GOT3 (cell line): Measurements from ENCODE around the gene GPR173.

Experiments
- DNase-seq: peaks from one replicate; lab custom pipeline; 2025; ENCODE audit warnings: mixed read lengths; lab: John Stamatoyannopoulos, UW

The GPR173 gene

DNA sequence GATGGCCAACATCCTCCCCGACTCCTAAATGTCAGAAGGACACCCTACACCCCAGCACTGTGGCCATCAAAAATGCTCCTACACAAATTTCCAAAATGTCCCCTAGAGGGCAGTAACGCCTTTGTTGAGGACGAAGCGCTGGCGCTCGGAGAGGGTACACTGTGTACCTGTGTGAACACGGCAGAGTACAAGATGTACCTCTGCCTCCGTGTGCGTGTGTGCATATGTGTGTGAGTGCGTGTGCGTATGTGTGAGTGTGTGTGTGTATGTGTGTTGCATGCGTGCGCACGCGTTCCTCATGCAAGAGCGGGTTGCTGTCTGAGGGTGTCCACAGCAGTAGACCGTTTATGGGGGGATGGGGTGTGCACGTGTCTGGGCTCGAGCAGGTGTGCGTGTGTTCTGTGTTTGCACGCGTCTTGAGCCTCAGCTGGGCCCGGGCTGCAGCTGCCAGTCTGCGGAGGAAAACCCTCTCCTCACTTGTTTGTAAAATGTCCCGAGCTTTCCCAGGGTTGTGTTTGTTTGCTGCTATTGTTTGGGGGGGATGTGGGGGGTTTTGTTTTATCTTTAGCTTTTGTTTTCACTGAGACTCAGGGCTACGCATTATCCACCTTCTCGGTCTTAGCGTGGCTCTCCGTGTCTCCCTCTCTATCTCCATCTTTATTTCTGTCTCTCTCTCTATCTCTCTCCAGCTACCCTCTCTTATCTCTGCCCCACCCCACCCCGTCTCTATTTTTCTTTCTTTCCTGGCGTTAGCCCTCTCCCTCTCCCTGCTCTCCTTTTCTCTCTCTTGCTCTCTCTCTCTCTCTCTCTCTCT is 23.2 kb downstream of the GPR173 start:
- peak; percentile 5 for DNase-seq

- no peak for DNase-seq
Observed at GRCh38 chrX:53072418-53073114, 24.0 kb downstream of the GPR173 start.

GRCh38 chrX:53073115-53073586 is 24.6 kb downstream of the GPR173 start:
- no peak for DNase-seq

- no peak for DNase-seq
Observed at GRCh38 chrX:53075011-53075410, 26.4 kb downstream of the GPR173 start.

GRCh38 chrX:53076671-53077070 is 28.1 kb downstream of the GPR173 start:
- no peak for DNase-seq

DNA sequence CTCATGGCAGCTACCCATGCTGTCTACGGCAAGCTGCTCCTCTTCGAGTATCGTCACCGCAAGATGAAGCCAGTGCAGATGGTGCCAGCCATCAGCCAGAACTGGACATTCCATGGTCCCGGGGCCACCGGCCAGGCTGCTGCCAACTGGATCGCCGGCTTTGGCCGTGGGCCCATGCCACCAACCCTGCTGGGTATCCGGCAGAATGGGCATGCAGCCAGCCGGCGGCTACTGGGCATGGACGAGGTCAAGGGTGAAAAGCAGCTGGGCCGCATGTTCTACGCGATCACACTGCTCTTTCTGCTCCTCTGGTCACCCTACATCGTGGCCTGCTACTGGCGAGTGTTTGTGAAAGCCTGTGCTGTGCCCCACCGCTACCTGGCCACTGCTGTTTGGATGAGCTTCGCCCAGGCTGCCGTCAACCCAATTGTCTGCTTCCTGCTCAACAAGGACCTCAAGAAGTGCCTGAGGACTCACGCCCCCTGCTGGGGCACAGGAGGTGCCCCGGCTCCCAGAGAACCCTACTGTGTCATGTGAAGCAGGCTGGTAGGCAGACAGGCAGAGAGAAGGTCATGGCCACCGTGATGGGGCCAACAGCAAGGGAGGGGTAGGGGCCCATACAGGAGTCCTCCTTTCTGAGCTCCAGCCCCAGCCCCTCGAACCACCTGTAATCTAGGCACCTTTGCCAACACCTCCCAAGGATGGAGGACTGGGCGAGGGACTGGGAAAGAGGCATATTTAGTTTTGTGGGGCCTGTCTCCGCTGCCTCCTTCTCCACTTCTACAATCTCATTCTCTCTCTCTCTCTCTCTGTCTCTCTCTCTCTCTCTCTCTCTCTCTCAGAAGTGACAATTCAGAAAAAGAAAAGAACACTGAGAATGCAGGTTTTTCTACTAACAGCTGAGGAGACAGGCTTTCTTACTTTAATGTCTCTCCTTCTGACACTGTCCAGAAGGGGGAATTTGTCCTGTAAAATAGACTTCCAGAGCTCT is 28.9 kb downstream of the GPR173 start:
- DNase-seq: no peak

DNA sequence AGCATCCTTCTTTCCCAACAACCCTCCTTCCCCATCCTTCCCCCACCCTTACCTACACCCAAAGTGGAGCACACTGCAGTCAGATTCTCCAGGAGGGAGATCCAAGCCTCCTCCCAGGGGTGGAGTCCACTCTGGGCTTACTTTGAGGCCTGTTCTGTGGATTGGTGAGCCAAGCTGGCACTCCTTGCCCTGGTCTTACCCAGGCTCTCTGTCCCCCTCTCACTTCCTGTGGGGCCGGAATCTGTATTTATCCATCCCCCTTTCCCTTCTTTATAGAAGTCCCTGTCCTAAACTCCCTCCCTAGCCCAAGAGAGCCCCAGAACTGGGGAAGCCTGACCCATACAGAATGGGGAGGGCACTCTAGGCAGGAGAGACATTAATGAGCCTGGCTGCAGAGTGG is 30.4 kb downstream of the GPR173 start:
- DNase-seq: no peak

DNA sequence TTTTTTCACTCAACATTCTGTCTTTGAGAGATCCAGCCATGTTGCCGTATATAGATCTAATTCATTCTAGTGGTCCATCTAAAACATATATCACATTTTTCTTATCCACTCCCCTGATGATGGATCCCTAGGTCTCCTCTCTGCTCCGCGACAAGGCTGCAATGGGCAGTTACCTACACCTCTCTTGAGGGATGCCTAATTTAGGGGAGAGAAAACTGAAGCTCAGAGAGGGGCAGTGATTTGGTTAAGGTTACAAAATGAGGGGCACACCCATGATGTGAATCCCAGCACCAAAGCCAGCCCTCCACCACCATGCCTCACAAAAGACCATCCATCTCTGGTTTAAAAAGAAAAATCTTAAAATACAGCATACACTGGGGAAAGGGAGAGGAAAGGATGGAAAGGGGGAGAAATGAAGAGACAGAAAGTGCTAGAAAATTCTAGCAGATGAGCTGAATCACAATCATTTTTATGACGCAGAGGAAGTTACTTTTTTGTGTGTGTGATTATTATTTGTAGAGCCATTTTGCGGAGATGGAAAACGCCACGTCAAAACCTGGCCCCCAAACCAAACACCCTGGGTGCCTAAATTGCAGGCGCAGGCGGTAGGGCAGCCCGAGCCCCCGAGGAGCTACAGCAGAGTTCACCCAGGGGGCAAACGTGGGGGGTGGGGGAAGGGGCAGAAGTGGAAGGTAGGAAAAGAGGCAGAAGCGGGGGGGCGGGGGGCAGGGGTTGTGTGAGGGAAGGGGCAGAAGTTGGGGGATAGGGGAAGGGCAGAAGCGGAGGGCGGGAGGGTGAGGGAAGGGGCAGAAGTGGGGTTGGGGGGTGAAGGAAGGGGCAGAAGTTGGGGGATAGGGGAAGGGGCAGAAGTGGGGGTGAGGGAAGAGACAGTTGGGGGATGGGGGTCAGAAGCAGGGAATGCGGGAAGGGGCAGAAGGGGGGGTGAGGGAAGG is 32.3 kb downstream of the GPR173 start:
- no peak for DNase-seq

DNA sequence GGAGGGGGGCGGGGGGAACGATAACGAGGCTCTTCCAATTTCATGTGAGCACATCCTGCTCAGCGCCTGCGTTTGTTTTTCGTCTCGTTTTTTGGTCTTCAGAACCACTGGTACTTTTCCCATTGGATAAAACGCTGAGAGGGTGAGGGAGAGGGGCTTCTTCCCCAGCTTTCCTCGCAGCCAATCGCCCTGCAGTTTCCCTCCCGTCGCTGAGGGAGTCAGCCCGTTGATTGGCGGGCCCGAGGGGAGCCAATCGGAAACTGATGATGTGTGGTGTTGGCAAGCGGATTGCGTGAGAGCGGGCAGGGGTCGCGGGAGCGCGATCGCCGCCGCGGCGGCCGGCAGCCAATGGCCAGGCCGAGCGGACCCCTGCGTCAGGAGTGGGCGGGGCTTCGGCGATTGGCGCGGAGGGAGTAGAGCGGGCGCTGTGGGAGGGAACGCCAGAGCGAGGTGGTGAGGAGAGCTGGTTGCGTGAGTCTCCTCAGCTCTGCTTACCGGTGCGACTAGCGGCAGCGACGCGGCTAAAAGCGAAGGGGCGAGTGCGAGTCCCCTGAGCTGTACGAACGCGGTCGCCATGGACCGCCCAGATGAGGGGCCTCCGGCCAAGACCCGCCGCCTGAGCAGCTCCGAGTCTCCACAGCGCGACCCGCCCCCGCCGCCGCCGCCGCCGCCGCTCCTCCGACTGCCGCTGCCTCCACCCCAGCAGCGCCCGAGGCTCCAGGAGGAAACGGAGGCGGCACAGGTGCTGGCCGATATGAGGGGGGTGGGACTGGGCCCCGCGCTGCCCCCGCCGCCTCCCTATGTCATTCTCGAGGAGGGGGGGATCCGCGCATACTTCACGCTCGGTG is 33.6 kb downstream of the GPR173 start, which contains the start of gene TSPYL2:
TSPYL2 (plus strand) TSS at position 443 of the 848 bp plus-strand sequence; CDS start at position 575, 132 bp downstream.
- peak; percentile 75 for DNase-seq

DNA sequence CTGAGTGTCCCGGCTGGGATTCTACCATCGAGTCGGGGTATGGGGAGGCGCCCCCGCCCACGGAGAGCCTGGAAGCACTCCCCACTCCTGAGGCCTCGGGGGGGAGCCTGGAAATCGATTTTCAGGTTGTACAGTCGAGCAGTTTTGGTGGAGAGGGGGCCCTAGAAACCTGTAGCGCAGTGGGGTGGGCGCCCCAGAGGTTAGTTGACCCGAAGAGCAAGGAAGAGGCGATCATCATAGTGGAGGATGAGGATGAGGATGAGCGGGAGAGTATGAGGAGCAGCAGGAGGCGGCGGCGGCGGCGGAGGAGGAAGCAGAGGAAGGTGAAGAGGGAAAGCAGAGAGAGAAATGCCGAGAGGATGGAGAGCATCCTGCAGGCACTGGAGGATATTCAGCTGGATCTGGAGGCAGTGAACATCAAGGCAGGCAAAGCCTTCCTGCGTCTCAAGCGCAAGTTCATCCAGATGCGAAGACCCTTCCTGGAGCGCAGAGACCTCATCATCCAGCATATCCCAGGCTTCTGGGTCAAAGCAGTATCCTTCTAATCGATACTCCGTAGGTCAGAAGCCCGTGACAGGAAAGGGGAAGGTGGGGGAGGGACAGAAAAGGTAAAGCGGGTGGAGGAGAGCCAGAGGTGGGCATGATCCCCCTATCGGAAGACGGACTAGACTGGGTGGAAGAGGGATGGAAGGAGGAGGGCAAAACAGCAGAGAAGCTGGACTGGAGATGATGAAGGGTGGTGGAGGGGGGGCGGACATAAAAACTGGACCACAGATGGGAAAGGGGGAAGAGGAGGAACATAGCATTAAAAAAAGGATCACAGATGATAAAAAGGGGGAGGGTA is 34.4 kb downstream of the GPR173 start:
- no peak for DNase-seq

- DNase-seq: no peak
Observed at GRCh38 chrX:53084043-53084570, 35.5 kb downstream of the GPR173 start.

DNA sequence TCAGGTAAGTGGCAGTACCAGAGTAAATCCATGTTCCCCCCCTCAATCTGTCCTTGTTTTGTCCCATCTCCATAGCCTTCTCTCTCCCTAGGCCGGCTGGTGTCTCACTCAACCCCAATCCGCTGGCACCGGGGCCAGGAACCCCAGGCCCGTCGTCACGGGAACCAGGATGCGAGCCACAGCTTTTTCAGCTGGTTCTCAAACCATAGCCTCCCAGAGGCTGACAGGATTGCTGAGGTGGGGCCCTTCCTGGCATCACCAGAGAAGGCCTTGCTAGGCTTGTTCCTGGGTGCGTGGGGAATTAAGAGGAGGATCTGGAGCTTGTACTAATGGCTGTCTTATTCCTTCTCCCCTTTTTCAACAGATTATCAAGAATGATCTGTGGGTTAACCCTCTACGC is 36.3 kb downstream of the GPR173 start:
- DNase-seq: no peak

- DNase-seq: no peak
Observed at GRCh38 chrX:53085661-53086229, 37.2 kb downstream of the GPR173 start.

- DNase-seq: no peak
Observed at GRCh38 chrX:53086464-53086863, 37.9 kb downstream of the GPR173 start.

DNA sequence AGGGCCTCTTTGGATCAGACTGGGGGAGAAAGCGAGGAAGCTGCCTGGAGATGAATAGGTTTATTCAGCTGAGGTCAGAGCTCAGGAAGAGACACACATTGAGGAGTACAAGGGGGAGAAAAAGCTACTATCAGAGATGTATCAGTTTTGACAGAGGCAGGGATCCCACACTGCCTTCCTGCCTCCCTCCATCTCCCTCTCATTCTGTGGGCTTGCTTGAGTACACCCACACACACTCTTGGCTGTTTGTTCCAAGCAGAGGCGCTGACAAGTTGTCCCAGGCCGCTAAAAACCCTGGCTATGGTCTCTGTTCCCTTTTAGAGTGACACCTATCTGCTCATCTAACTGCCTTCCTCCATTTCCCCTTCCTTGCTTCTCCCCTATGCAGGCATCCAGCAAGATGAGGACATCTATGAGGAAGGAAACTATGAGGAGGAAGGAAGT is 38.8 kb downstream of the GPR173 start:
- no peak for DNase-seq

DNA sequence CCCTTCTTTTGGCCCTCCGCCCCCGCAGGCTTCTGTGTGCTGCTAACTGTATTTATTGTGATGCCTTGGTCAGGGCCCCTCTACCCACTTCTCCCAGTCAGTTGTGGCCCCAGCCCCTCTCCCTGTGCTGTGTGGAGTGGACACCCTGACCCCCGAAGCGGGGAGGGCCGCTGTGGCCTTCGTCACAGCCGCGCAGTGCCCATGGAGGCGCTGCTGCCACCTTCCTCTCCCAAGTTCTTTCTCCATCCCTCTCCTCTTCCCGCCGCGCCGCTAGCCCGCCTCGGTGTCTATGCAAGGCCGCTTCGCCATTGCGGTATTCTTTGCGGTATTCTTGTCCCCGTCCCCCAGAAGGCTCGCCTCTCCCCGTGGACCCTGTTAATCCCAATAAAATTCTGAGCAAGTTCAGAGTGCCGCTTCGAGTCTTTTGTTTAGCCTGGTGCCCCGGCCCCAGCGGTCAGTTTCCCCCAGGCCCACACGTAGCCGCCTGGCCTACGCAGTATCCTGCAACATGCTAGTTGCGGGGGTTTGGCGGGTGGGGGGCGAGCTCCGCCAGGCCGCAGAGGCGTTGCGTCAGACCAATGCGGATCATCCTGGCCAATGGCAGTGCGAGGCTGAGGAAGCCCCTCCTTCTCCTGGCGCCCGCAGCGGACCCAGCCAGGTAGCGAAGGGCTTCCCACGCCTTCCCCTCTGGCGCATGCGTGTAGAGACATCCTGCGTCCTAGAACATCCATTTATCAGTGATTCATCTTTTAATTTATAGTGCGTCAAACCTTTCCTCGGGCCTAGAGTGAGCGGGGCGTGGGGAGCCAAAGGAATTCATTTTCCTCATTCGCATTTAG is 39.8 kb downstream of the GPR173 start:
- DNase-seq: peak; percentile 8

GRCh38 chrX:53089224-53089842 is 40.7 kb downstream of the GPR173 start:
- DNase-seq: no peak
